ENCODE results near the gene PARP12.

PARP12 gene

DNA sequence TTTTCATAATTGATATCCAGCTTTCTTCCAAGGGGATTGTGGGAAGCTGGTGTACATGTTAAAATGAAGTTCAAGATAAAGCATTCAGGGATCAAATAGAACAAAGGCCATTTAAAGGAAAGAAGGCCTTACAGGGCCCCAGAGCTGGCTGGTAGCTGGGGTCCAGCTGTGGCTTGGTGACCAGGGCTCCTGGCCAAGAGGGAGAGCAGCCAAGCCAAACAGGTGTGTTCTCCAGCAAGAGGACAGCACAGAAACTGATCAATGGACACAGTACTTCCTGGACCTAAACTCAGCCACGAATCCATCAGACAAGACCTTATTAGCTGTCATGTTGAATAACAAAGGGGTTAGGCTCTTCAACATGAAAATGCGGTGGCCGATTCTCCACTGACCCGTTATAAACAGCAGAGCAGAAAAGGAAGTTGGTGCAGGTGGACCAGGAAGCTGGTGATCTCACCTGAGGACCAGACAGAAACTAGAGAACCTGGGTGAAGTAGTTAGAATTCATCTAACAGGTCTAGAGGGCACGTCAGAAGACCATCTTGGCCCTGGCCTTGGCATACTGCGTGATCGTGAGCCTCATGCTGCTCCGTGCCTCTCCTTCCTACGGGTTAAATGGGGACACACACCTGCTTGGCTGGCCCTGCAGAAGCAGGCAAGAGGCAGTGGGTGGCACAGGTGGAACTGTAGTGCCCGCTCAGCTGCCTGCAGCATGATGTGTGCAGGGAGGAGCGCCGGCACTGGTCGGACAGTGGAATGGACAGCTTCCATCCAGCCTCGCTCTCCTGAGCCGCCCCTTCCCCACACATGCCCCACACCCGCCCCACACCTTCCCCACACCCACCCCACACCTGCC is 53.8 kb downstream of the PARP12 start:
- H4K20me1 ChIP-seq (ENCODE audit: control insufficient read depth, insufficient read depth, low read depth, low read length) = no peaks in the 10 kb centered on the region
- no peak overlapping the region for H3K4me3 ChIP-seq (ENCODE audit: low read length)
- H3K4me1 ChIP-seq (ENCODE audit: control insufficient read depth, low read length) = no peaks in the 10 kb centered on the region
- H3K36me3 ChIP-seq (ENCODE audit: control insufficient read depth, low read length) = no peaks in the 10 kb centered on the region
- no peaks in the 10 kb centered on the region for H3F3A ChIP-seq (ENCODE audit: control insufficient read depth, insufficient read depth)
- no peaks in the 10 kb centered on the region for H3K79me2 ChIP-seq (ENCODE audit: control insufficient read depth, low read length)
- H3K4me2 ChIP-seq (ENCODE audit: low read length) = no peak overlapping the region
- TF ChIP-seq EZH2phosphoT487 (IDR thresholded peaks at IDR 0.05; ENCODE audit: borderline replicate concordance, low read length) = no peak
- TF ChIP-seq, protein P1, sequence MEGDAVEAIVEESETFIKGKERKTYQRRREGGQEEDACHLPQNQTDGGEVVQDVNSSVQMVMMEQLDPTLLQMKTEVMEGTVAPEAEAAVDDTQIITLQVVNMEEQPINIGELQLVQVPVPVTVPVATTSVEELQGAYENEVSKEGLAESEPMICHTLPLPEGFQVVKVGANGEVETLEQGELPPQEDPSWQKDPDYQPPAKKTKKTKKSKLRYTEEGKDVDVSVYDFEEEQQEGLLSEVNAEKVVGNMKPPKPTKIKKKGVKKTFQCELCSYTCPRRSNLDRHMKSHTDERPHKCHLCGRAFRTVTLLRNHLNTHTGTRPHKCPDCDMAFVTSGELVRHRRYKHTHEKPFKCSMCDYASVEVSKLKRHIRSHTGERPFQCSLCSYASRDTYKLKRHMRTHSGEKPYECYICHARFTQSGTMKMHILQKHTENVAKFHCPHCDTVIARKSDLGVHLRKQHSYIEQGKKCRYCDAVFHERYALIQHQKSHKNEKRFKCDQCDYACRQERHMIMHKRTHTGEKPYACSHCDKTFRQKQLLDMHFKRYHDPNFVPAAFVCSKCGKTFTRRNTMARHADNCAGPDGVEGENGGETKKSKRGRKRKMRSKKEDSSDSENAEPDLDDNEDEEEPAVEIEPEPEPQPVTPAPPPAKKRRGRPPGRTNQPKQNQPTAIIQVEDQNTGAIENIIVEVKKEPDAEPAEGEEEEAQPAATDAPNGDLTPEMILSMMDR (IDR thresholded peaks at IDR 0.05; ENCODE audit: low read depth, low read length, poor library complexity, severe bottlenecking) = no peak
- H3K27me3 ChIP-seq (ENCODE audit: control insufficient read depth, low read length) = peaks cover 6% of the 10 kb centered on the region; the same call in 1 of the 2 replicates
- H3K9me3 ChIP-seq (ENCODE audit: control insufficient read depth, insufficient read depth, low read length) = no peaks in the 10 kb centered on the region
- H3K9me2 ChIP-seq (replicated peaks; ENCODE audit: control insufficient read depth, low read length) = no peaks in the 10 kb centered on the region
- H3K27ac ChIP-seq (ENCODE audit: low read depth, low read length) = no peak overlapping the region

DNA sequence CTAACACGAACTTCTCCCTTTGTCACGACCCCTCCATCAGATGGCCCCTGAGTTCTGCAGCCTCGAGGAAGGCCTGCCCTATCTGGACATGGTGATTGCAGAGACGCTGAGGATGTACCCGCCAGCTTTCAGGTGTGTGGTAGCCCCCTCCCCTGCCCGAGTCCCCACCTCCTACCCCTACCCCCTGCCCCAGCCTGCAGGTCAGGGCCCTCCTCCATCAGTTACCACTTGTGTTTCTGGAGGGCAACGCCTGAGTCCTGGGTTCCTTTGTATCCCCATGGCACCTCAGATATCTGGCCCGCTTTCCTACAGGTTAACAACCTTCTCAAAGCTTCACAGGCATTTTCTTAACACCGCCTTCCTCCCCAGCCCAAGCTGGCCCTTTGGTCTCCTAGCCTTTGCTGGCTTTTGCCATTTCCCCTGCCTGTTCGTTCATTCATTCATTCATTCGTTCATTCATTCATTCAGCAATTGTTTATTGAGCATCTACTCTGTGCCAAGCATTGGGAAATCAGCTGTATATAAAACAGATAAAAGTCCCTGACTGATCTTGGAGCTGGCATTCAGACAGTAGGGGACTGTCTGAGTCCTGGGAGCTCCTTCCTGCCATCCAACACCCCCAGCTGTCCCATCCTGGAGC is 55.6 kb downstream of the PARP12 start:
- H3K4me2 ChIP-seq (ENCODE audit: low read length) = no peak overlapping the region
- H4K20me1 ChIP-seq (ENCODE audit: control insufficient read depth, insufficient read depth, low read depth, low read length) = no peaks in the 10 kb centered on the region
- no peaks in the 10 kb centered on the region for H3K9me3 ChIP-seq (ENCODE audit: control insufficient read depth, insufficient read depth, low read length)
- H3K4me1 ChIP-seq (ENCODE audit: control insufficient read depth, low read length) = no peaks in the 10 kb centered on the region
- H3K79me2 ChIP-seq (ENCODE audit: control insufficient read depth, low read length) = no peaks in the 10 kb centered on the region
- no peak overlapping the region for H3K4me3 ChIP-seq (ENCODE audit: low read length)
- 0 out of 2 replicates have a peak, but pooled peaks cover 3% of the 10 kb centered on the region for H3F3A ChIP-seq (ENCODE audit: control insufficient read depth, insufficient read depth)
- no peak overlapping the region for H3K27ac ChIP-seq (ENCODE audit: low read depth, low read length)
- TF ChIP-seq EZH2phosphoT487 (IDR thresholded peaks at IDR 0.05; ENCODE audit: borderline replicate concordance, low read length) = no peak
- TF ChIP-seq, protein P1 (IDR thresholded peaks at IDR 0.05; ENCODE audit: low read depth, low read length, poor library complexity, severe bottlenecking) = no peak
- H3K9me2 ChIP-seq (replicated peaks; ENCODE audit: control insufficient read depth, low read length) = no peaks in the 10 kb centered on the region
- peaks cover 6% of the 10 kb centered on the region; the same call in 1 of the 2 replicates for H3K27me3 ChIP-seq (ENCODE audit: control insufficient read depth, low read length)
- no peaks in the 10 kb centered on the region for H3K36me3 ChIP-seq (ENCODE audit: control insufficient read depth, low read length)

DNA sequence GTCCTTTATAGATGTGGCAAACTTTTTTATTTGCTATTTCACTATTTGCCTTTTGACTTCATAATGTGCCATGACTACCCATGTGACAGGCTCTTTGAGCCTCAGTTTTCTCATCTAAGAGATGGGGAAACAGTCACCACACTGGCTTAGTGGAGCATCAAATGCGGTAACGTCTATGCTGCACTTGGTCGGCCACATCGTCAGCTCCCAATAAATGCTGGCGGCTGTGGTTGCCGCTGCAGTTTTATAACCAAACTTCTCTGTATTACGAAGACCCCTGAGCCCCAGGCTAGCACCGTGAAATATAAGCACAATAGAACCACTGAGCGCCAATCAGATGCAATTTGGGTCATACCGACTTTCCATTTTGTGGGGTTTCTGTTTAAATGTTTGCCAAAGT is 56.2 kb downstream of the PARP12 start:
- Histone ChIP-seq H4K20me1 (ENCODE audit: control insufficient read depth, insufficient read depth, low read depth, low read length) (no peaks in the 10 kb centered on the region), H3K4me2 (ENCODE audit: low read length) (no peak overlapping the region), H3K27ac (ENCODE audit: low read depth, low read length) (no peak overlapping the region), H3K9me3 (ENCODE audit: control insufficient read depth, insufficient read depth, low read length) (no peaks in the 10 kb centered on the region), H3K4me1 (ENCODE audit: control insufficient read depth, low read length) (no peaks in the 10 kb centered on the region), H3K79me2 (ENCODE audit: control insufficient read depth, low read length) (no peaks in the 10 kb centered on the region), H3K36me3 (ENCODE audit: control insufficient read depth, low read length) (no peaks in the 10 kb centered on the region), H3K9me2 (replicated peaks; ENCODE audit: control insufficient read depth, low read length) (no peaks in the 10 kb centered on the region), H3K27me3 (ENCODE audit: control insufficient read depth, low read length) (peaks cover 2% of the 10 kb centered on the region; the same call in 1 of the 2 replicates), H3K4me3 (ENCODE audit: low read length) (no peak overlapping the region), H3F3A (ENCODE audit: control insufficient read depth, insufficient read depth) (0 out of 2 replicates have a peak, but pooled peaks cover 3% of the 10 kb centered on the region)
- TF ChIP-seq, protein P1 (IDR thresholded peaks at IDR 0.05; ENCODE audit: low read depth, low read length, poor library complexity, severe bottlenecking) = no peak
- TF ChIP-seq EZH2phosphoT487 (IDR thresholded peaks at IDR 0.05; ENCODE audit: borderline replicate concordance, low read length) = no peak

Data from DOHH2 (cell line).